ENCODE measurements around the gene RNU1-2.
"Not testable (repeated sequence)": the region's sequence is repeated elsewhere in the genome, so short reads cannot be mapped to it uniquely, and the experiment has no call there.

RNU1-2 gene

GRCh38 chr1:16911851-16912721 lies 16.3 kb downstream of the RNU1-2 start:
- not testable (repeated sequence) for DNase-seq

- not testable (repeated sequence) for DNase-seq
Measured at GRCh38 chr1:16912742-16913141, 17.0 kb downstream of the RNU1-2 start.

DNA sequence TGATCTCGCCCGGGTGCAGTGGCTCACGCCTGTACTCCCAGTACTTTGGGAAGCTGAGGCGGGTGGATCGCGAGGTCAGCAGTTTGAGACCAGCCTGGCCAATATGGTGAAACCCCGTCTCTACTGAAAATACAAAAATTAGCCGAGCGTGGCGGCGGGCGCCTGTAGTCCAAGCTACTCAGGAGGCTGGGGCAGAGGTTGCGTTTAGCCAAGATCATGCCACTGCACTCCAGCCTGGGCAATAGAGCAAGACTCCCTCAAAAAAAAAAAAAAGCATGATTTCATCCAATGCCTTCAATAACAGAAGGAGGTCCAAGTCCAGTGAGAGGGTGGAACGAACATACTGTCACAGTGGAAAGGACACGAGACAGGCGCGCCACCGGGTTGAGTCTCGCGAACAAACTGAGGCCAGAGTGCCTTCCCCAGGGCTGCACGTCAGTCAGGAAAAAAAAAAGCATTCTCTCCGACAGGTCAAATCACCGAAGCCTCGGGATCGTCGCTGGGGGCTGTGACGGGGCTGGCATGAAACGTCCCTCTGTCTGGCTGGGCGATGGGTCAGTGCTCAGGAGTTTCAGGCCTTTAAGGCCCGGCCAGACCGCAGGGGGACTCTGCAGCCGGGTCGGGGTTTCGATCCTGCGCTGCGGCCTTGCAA lies 17.5 kb downstream of the RNU1-2 start:
- DNase-seq, result no peak

- peak; percentile 95 for DNase-seq
Measured at GRCh38 chr1:16913833-16914662, 18.3 kb downstream of the RNU1-2 start.

DNA sequence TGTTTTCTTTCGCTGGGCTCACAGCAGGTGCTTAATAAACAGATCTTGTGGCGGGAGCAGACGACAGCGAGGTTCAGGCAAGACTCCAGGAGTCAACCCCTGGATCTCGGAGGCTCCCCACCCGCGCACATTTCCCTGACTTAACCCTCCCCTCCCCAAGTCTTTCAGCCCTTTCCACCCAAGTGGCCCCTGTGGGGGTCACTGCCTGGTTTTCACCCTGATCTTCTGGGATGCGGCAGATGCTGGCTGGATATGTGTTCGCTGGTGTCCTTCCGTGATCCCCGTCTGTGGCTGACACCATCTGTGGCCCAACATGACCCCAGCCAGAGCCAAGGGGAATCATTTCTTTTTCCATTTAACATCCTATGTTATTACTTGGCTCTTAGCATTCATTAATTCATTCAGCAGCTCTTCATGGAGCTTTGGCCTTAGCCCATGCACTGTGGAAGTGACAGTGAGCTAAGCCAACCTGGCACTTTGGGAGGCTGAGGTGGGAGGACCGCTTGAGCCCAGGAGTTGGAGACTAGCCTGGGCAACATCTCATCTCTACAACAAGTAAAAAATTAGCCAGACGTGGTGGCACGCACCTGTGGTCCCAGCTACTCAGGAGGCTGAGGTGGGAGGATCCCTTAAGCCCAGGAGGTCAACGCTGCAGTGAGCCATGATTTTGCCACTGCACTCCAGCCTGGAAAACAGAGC lies 19.3 kb downstream of the RNU1-2 start:
- DNase-seq, result not testable (repeated sequence)

DNA sequence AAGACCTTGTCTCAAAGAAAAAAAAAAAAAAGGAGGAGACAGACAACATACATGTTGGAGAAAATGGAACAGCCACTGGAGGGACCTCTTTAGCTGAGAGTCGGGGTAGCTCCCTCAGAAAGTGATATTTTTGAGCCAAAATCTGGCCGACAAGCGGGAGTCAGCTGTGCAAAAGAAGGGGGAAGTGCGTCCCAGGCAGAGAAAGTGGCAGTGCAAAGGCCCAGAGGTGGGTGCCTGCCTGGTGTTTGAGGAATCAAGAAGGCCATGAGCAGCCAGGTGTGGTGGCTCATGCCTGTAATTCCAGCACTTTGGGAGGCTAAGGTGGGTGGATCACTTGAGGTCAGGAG lies 19.8 kb downstream of the RNU1-2 start:
- no peak for DNase-seq

- DNase-seq, result not testable (repeated sequence)
Measured at GRCh38 chr1:16916036-16916880, 20.5 kb downstream of the RNU1-2 start.

GRCh38 chr1:16918371-16918770 lies 22.6 kb downstream of the RNU1-2 start:
- DNase-seq, result no peak

GRCh38 chr1:16918936-16919665 lies 23.3 kb downstream of the RNU1-2 start:
- not testable (repeated sequence) for DNase-seq

- DNase-seq, result no peak
Measured at GRCh38 chr1:16920951-16921350, 25.2 kb downstream of the RNU1-2 start.

- DNase-seq, result peak; percentile 47
Measured at GRCh38 chr1:16921391-16922185, 25.8 kb downstream of the RNU1-2 start, which contains the start of gene CROCC. CROCC (plus strand) TSS chr1:16921931; CDS start chr1:16922019, 88 bp downstream.

DNA sequence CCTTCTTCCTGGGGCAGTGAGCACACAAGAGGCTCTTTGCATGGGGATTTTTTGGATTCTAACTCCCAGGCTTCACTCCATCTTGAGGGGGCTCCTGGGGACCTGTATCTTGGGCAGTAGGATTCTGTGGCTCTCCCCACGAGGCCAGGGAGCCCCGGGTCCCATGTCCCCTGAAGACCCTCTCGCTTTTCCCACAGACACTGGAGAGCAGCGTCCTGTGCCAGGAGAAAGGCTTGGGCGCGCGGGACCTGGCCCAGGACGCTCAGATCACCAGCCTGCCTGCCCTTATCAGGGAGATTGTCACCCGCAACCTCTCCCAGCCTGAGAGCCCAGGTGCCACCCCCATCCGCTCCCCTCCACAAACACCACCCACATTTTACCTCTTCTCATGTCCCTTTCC lies 26.7 kb downstream of the RNU1-2 start:
- DNase-seq, result no peak

GRCh38 chr1:16922885-16923431 lies 27.2 kb downstream of the RNU1-2 start:
- DNase-seq, result no peak

GRCh38 chr1:16924216-16924918 lies 28.6 kb downstream of the RNU1-2 start:
- DNase-seq, result no peak

DNA sequence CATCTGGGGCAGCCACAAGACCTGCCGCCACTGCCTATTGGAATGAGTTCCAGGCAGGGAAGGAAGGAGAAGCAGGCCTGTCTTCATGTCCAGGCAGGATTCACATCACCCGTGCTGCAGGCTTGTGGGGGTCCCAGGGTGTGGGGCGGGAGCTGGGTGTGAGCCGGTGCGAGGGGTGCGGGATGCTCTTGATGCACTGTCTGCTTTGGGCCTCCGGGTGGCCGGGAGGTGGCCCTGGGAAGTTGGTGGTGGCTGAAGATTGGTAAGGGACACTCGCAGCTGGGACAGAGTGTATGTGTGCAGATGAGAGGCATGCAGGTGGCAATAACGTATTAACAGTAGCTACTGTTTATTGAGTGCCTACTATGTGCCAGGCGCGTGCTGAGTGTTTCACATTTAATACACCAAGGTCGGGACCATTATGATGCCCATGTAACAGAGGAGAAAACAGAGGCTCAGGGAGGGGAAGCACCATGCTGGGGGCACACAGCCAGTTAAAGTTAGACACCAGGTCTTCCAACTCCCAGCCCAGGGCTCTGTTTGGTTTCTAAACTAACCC lies 29.2 kb downstream of the RNU1-2 start:
- no peak for DNase-seq

- DNase-seq, result no peak
Measured at GRCh38 chr1:16925635-16926490, 30.1 kb downstream of the RNU1-2 start.

- no peak for DNase-seq
Measured at GRCh38 chr1:16926491-16927073, 30.8 kb downstream of the RNU1-2 start.
